WERI-Rb-1 (cell line): ENCODE results near the gene SYCE3.
"Not testable (repeated sequence)": the region's sequence is repeated elsewhere in the genome, so short reads cannot be mapped to it uniquely, and the experiment has no call there.

Experiments
- DNase-seq: peaks from one replicate; pipeline ENCODE4 v3.0.0-alpha.2; 2020
- H3K27ac ChIP-seq: fragments of 250-450 bp; sonication (Bioruptor Pico); 2 replicates; pipeline ENCODE4 v1.5.1; 2020; ENCODE audit warnings: mild to moderate bottlenecking, moderate library complexity
- H3K27me3 ChIP-seq: fragments of 250-450 bp; sonication (Bioruptor Pico); 2 replicates; pipeline ENCODE4 v1.5.1; 2021; ENCODE audit warnings: mild to moderate bottlenecking, low read depth, moderate library complexity; ENCODE audit not compliant: insufficient read depth, severe bottlenecking
- H3K36me3 ChIP-seq: fragments of 250-450 bp; sonication (Bioruptor Pico); 2 replicates; pipeline ENCODE4 v1.5.1; 2020; ENCODE audit warnings: mild to moderate bottlenecking, moderate library complexity
- H3K4me3 ChIP-seq: 2 replicates; pipeline ENCODE4 v1.5.1; 2011; ENCODE audit warnings: low read depth, mild to moderate bottlenecking, control low read depth, low read length
- H3K9me3 ChIP-seq: fragments of 250-450 bp; sonication (Bioruptor Pico); 2 replicates; pipeline ENCODE4 v1.5.1; 2021; ENCODE audit warnings: mild to moderate bottlenecking, moderate library complexity; ENCODE audit not compliant: severe bottlenecking
- CTCF ChIP-seq: IDR thresholded peaks from 2 replicates; pipeline ENCODE4 v1.5.1; 2011; ENCODE audit warnings: low read depth, mild to moderate bottlenecking, control low read depth, inconsistent platforms, low read length

The SYCE3 gene

DNA sequence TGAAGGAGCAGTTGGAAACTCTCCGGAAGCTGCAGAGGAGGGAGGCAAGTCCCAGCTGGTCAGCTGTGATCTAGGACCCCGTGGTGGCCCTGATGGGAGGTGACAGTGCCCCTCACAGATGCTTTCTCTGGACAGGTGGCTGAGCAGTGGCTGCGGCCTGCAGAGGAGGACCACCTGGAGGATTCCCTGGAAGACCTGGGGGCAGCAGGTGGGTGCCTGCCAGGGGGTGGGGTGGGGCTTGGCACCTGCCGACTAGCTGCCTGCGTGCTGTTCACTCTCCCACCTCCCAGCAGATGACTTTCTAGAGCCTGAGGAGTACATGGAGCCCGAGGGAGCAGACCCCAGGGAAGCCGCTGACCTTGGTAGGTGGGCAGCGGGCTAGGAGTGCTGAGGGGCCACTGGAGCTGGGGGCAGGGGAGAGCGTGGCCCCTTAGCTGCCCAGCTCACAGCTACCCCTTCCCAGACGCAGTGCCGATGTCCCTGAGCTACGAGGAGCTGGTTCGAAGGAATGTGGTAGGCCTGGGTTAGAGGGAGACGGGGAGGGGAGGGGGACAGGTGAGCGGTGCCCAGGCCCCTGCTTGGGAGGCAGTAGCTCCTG is 40.4 kb downstream of the SYCE3 start:
- TF ChIP-seq CTCF, result no peak
- Histone ChIP-seq H3K4me3 (no peak overlapping the region), H3K27ac (no peak overlapping the region), H3K36me3 (peaks cover 73% of the 10 kb centered on the region), H3K9me3 (no peaks in the 10 kb centered on the region), H3K27me3 (no peaks in the 10 kb centered on the region)
- no peak for DNase-seq

GRCh38 chr22:50521710-50522109 is 41.0 kb downstream of the SYCE3 start:
- H3K4me3 ChIP-seq, result no peak overlapping the region
- H3K27me3 ChIP-seq, result no peaks in the 10 kb centered on the region
- no peak for DNase-seq
- peaks cover 79% of the 10 kb centered on the region for H3K36me3 ChIP-seq
- TF ChIP-seq CTCF, result no peak
- no peak overlapping the region for H3K27ac ChIP-seq
- no peaks in the 10 kb centered on the region for H3K9me3 ChIP-seq

- H3K27ac ChIP-seq, result no peak overlapping the region
- DNase-seq, result no peak
- TF ChIP-seq CTCF, result no peak
- no peak overlapping the region for H3K4me3 ChIP-seq
- H3K27me3 ChIP-seq, result no peaks in the 10 kb centered on the region
- H3K36me3 ChIP-seq, result peaks cover 87% of the 10 kb centered on the region
- H3K9me3 ChIP-seq, result no peaks in the 10 kb centered on the region
These were observed 41.8 kb downstream of the SYCE3 start for GRCh38 chr22:50520826-50521453.

DNA sequence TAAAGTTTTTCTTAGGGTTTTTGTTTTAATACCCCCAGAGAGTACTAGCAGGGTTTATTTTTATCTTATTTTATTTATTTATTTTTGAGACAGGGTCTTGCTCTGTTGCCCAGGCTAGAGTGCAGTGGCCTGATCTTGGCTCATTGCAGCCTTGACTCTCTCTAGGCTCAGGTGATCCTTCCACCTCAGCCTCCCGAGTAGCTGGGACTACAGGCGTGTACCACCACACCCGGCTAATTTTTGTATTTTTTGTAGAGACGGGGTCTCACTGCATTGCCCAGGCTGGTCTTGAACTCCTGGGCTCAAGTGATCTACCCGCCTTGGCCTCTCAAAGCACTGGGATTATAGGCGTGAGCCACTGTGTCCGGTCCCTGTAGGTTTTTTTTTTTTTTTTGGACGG is 42.5 kb downstream of the SYCE3 start:
- not testable (repeated sequence) for H3K9me3 ChIP-seq, H3K27me3 ChIP-seq, DNase-seq, H3K27ac ChIP-seq, H3K4me3 ChIP-seq
- H3K36me3 ChIP-seq, result peaks cover 88% of the 10 kb centered on the region

GRCh38 chr22:50519151-50519550 is 43.6 kb downstream of the SYCE3 start:
- no peak for DNase-seq
- Histone ChIP-seq H3K36me3 (peaks cover 92% of the 10 kb centered on the region), H3K27ac (no peak overlapping the region), H3K27me3 (no peaks in the 10 kb centered on the region), H3K9me3 (no peaks in the 10 kb centered on the region), H3K4me3 (no peak overlapping the region)
- TF ChIP-seq CTCF, result no peak

DNA sequence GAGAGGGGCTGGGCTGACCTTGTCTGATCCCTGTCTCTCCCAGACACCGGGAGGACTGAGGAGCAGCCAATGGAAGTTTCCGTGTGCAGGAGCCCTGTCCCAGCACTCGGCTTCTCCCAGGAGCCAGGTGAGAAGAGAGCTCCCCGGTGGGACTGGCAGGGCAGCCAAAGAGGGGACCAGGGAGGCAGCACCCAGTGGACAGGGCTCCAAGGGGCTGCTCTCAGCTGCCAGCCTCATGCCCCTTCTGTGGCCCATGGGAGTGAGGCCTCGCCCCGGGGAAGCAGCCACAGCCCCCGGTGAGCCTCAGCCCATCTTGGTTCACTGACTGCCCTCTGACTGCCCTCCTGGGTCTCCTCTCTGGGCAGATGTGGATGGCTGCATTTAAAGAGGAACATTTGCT is 44.1 kb downstream of the SYCE3 start:
- no peak for DNase-seq
- no peak for TF ChIP-seq CTCF
- H3K36me3 ChIP-seq, result peaks cover 89% of the 10 kb centered on the region
- no peak overlapping the region for H3K4me3 ChIP-seq
- no peaks in the 10 kb centered on the region for H3K27me3 ChIP-seq
- no peaks in the 10 kb centered on the region for H3K9me3 ChIP-seq
- no peak overlapping the region for H3K27ac ChIP-seq
